ENCODE measurements around the gene CHD5.
"Not testable (repeated sequence)": the region's sequence is repeated elsewhere in the genome, so short reads cannot be mapped to it uniquely, and the experiment has no call there.

Gene CHD5

GRCh38 chr1:6180268-6180706 lies at the start of gene CHD5:
Gene CHD5 (minus strand): TSS chr1:6180321. CDS start chr1:6180023, 298 bp downstream.
- DNase-seq, result no peak

- no peak for DNase-seq
Measured at GRCh38 chr1:6225651-6226050, 45.5 kb upstream of the CHD5 start.

- DNase-seq, result no peak
Measured at GRCh38 chr1:6224718-6225117, 44.6 kb upstream of the CHD5 start.

- no peak for DNase-seq
Measured at GRCh38 chr1:6223617-6224016, 43.5 kb upstream of the CHD5 start.

GRCh38 chr1:6222636-6223035 lies 42.5 kb upstream of the CHD5 start:
- DNase-seq, result no peak

GRCh38 chr1:6221210-6221784 lies 41.2 kb upstream of the CHD5 start:
- DNase-seq, result no peak

- DNase-seq, result no peak
Measured at GRCh38 chr1:6220236-6220635, 40.1 kb upstream of the CHD5 start.

- not testable (repeated sequence) for DNase-seq
Measured at GRCh38 chr1:6219641-6220040, 39.5 kb upstream of the CHD5 start.

GRCh38 chr1:6218375-6219164 lies 38.4 kb upstream of the CHD5 start:
- DNase-seq, result no peak

- DNase-seq, result no peak
Measured at GRCh38 chr1:6212193-6212959, 32.3 kb upstream of the CHD5 start.

- no peak for DNase-seq
Measured at GRCh38 chr1:6211731-6212130, 31.6 kb upstream of the CHD5 start.

- DNase-seq, result no peak
Measured at GRCh38 chr1:6210591-6211355, 30.7 kb upstream of the CHD5 start.

GRCh38 chr1:6209661-6210580 lies 29.8 kb upstream of the CHD5 start:
- DNase-seq, result peak; percentile 7

- peak; percentile 35 for DNase-seq
Measured at GRCh38 chr1:6208723-6209660, 28.9 kb upstream of the CHD5 start.

GRCh38 chr1:6207921-6208320 lies 27.8 kb upstream of the CHD5 start:
- no peak for DNase-seq

GRCh38 chr1:6207075-6207885 lies 27.2 kb upstream of the CHD5 start:
- DNase-seq, result no peak

- no peak for DNase-seq
Measured at GRCh38 chr1:6206520-6206855, 26.4 kb upstream of the CHD5 start.

- DNase-seq, result peak; percentile 61
Measured at GRCh38 chr1:6205849-6206519, 25.9 kb upstream of the CHD5 start, which contains the start of gene RNF207. Gene RNF207 (plus strand): TSS chr1:6206119. CDS start chr1:6206536, 417 bp downstream.

- DNase-seq, result no peak
Measured at GRCh38 chr1:6202256-6202655, 22.1 kb upstream of the CHD5 start.
